ENCODE data around the gene MGLL. TPM values are rescaled to one million over a fixed set of nuclear protein-coding genes. Genes with fewer than 3 reads are reported as not detected.
A peak's percentile ranks its signal among the peaks of the same experiment; 100 is the strongest.

MGLL gene
- total RNA-seq, 5 donors from 2014 or later (not counting 1 experiment from before 2014, with no cell fraction given): 0.78 to 3.7 (median 1.8) TPM

DNA sequence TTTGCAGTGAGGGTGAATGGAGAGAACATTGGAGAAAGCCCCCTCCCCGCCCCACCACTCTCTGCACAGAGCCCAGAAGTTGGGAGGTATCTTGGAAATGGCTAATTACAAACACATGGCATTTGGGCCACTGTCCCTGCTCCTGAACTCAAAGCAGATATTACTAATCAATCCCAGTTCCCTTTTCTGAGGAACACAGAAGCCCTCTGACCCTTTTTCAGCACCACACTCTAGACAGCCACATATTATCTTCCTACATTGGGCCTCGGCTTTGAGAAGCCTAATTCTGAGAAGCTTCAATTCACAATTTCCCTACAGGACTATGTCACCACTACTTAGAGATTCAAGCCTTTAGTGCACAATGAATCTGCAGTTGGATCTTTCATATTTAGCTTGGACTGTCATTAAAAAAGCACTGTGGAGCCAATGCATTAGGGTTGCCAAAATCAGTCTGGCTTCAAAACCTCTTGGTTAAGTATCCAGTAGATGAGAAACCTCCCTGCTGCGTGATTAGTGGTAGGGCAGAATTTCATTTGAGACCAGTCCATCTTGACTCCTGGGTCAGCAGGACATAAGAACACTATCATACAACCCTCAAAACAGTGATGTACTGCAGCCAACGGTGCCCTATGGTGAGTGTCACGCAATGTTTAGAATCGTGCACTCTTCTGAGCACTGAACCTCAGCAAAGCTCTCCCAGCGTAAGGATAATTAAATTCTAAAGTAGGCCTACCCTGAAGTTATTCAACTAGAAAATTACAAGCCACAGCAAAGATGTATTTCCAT lies 26.1 kb downstream of the MGLL start:
- H3K27me3 Mint-ChIP-seq: peaks cover 4 to 6% of the 10 kb centered on the region in 2 donors
- no peak for ATAC-seq (replicated peaks in 1 of 4)
- no peak overlapping the region for H3K4me3 Mint-ChIP-seq
- H3K9me3 Mint-ChIP-seq: no peaks in the 10 kb centered on the region
- DNase-seq: no peak
- CTCF ChIA-PET: no interaction called here
- Histone ChIP-seq H3K4me3 (ENCODE audit: control insufficient read depth in 1 of 2, extremely low read depth in 1 of 2, low read length in 1 of 2) (no peak overlapping the region), H3K27me3 (replicated peaks in 1 of 2; ENCODE audit: control insufficient read depth in 2 of 2, extremely low read depth in 1 of 2, insufficient read depth in 2 of 2, low read length in 1 of 2) (peaks cover 0 to 8% of the 10 kb centered on the region in 2 experiments), H3K9me3 (no peaks in the 10 kb centered on the region), H3K4me1 (ENCODE audit: control insufficient read depth in 1 of 2, extremely low read depth in 1 of 2, insufficient read depth in 2 of 2, low read length in 2 of 2) (peaks cover 5 to 10% of the 10 kb centered on the region in 2 experiments), H3K27ac (ENCODE audit: low read length) (no peak overlapping the region), H3K36me3 (ENCODE audit: control insufficient read depth in 2 of 2, extremely low read depth in 1 of 2, insufficient read depth in 1 of 2, low read length in 1 of 2) (no peaks in the 10 kb centered on the region)
- 81% methylated on average over 4 of the region's 7 CpGs for WGBS (ENCODE audit: insufficient coverage)
- H3K27ac Mint-ChIP-seq: no peak overlapping the region
- H3K4me1 Mint-ChIP-seq: peaks cover 9 to 12% (median 10%) of the 10 kb centered on the region in 3 donors
- H3K36me3 Mint-ChIP-seq: no peaks in the 10 kb centered on the region
- POLR2A ChIA-PET: no interaction called here

GRCh38 chr3:127794972-127795371 lies 27.3 kb downstream of the MGLL start:
- Histone ChIP-seq H3K27me3 (replicated peaks in 1 of 2; ENCODE audit: control insufficient read depth in 2 of 2, extremely low read depth in 1 of 2, insufficient read depth in 2 of 2, low read length in 1 of 2) (peaks cover 0 to 13% of the 10 kb centered on the region in 2 experiments), H3K4me1 (ENCODE audit: control insufficient read depth in 1 of 2, extremely low read depth in 1 of 2, insufficient read depth in 2 of 2, low read length in 2 of 2) (peaks cover 5% of the 10 kb centered on the region in 2 experiments), H3K27ac (ENCODE audit: low read length) (no peak overlapping the region), H3K9me3 (no peaks in the 10 kb centered on the region), H3K4me3 (ENCODE audit: control insufficient read depth in 1 of 2, extremely low read depth in 1 of 2, low read length in 1 of 2) (no peak overlapping the region), H3K36me3 (ENCODE audit: control insufficient read depth in 2 of 2, extremely low read depth in 1 of 2, insufficient read depth in 1 of 2, low read length in 1 of 2) (no peaks in the 10 kb centered on the region)
- ChIA-PET POLR2A (no interaction called here), CTCF (no interaction called here)
- no CpG with 5 or more reads among the region's 2 CpGs for WGBS (ENCODE audit: insufficient coverage)
- Mint-ChIP-seq H3K4me1 (peaks cover 3 to 13% (median 4%) of the 10 kb centered on the region in 3 donors), H3K4me3 (no peak overlapping the region), H3K27me3 (peaks cover 4 to 10% of the 10 kb centered on the region in 2 donors), H3K9me3 (no peaks in the 10 kb centered on the region), H3K27ac (no peak overlapping the region), H3K36me3 (no peaks in the 10 kb centered on the region)
- ATAC-seq (replicated peaks in 1 of 4) (no peak), DNase-seq (no peak)

GRCh38 chr3:127794402-127794801 lies 27.9 kb downstream of the MGLL start:
- H3K27ac Mint-ChIP-seq: no peak overlapping the region
- no peak for DNase-seq
- H3K4me1 Mint-ChIP-seq: peaks cover 2 to 13% (median 3%) of the 10 kb centered on the region in 3 donors
- ATAC-seq (replicated peaks in 1 of 4): no peak
- H3K4me3 Mint-ChIP-seq: no peak overlapping the region
- no peak overlapping the region for H3K4me3 ChIP-seq (ENCODE audit: control insufficient read depth in 1 of 2, extremely low read depth in 1 of 2, low read length in 1 of 2)
- CTCF ChIA-PET: no interaction called here
- peaks cover 3 to 5% of the 10 kb centered on the region in 2 experiments for H3K4me1 ChIP-seq (ENCODE audit: control insufficient read depth in 1 of 2, extremely low read depth in 1 of 2, insufficient read depth in 2 of 2, low read length in 2 of 2)
- POLR2A ChIA-PET: interaction anchor here in 1 of 2 donors (0.7 kb wide), 1 partner anchor 144 kb away, joined by 5 read pairs; no protein-coding TSS in a partner anchor
- H3K9me3 ChIP-seq: no peaks in the 10 kb centered on the region
- no peaks in the 10 kb centered on the region for H3K36me3 ChIP-seq (ENCODE audit: control insufficient read depth in 2 of 2, extremely low read depth in 1 of 2, insufficient read depth in 1 of 2, low read length in 1 of 2)
- no CpG with 5 or more reads among the region's 2 CpGs for WGBS (ENCODE audit: insufficient coverage)
- H3K27me3 Mint-ChIP-seq: peaks cover 4 to 10% of the 10 kb centered on the region in 2 donors
- peaks cover 0 to 11% of the 10 kb centered on the region in 2 experiments for H3K27me3 ChIP-seq (replicated peaks in 1 of 2; ENCODE audit: control insufficient read depth in 2 of 2, extremely low read depth in 1 of 2, insufficient read depth in 2 of 2, low read length in 1 of 2)
- H3K9me3 Mint-ChIP-seq: no peaks in the 10 kb centered on the region
- H3K27ac ChIP-seq (ENCODE audit: low read length): no peak overlapping the region
- no peaks in the 10 kb centered on the region for H3K36me3 Mint-ChIP-seq

- Histone ChIP-seq H3K9me3 (no peaks in the 10 kb centered on the region), H3K4me3 (ENCODE audit: control insufficient read depth in 1 of 2, extremely low read depth in 1 of 2, low read length in 1 of 2) (no peak overlapping the region), H3K4me1 (ENCODE audit: control insufficient read depth in 1 of 2, extremely low read depth in 1 of 2, insufficient read depth in 2 of 2, low read length in 2 of 2) (peaks cover 3 to 5% of the 10 kb centered on the region in 2 experiments), H3K27me3 (replicated peaks in 1 of 2; ENCODE audit: control insufficient read depth in 2 of 2, extremely low read depth in 1 of 2, insufficient read depth in 2 of 2, low read length in 1 of 2) (peaks cover 0 to 14% of the 10 kb centered on the region in 2 experiments), H3K27ac (ENCODE audit: low read length) (no peak overlapping the region), H3K36me3 (ENCODE audit: control insufficient read depth in 2 of 2, extremely low read depth in 1 of 2, insufficient read depth in 1 of 2, low read length in 1 of 2) (no peaks in the 10 kb centered on the region)
- Mint-ChIP-seq H3K4me1 (peaks cover 2 to 13% (median 3%) of the 10 kb centered on the region in 3 donors), H3K4me3 (no peak overlapping the region), H3K27ac (no peak overlapping the region), H3K9me3 (no peaks in the 10 kb centered on the region), H3K27me3 (peaks cover 4 to 13% of the 10 kb centered on the region in 2 donors), H3K36me3 (no peaks in the 10 kb centered on the region)
- ATAC-seq (replicated peaks in 1 of 4) (no peak), DNase-seq (no peak)
- WGBS (ENCODE audit: insufficient coverage): 57% methylated on average over 15 of the region's 18 CpGs
- ChIA-PET POLR2A (no interaction called here), CTCF (interaction anchor here in 1 of 2 donors (0.6 to 0.7 kb wide), 2 partner anchors 35 to 97 kb away, joined by 5 read pairs; no protein-coding TSS in a partner anchor)
These were observed 29.6 kb downstream of the MGLL start for GRCh38 chr3:127792541-127793292.

DNA sequence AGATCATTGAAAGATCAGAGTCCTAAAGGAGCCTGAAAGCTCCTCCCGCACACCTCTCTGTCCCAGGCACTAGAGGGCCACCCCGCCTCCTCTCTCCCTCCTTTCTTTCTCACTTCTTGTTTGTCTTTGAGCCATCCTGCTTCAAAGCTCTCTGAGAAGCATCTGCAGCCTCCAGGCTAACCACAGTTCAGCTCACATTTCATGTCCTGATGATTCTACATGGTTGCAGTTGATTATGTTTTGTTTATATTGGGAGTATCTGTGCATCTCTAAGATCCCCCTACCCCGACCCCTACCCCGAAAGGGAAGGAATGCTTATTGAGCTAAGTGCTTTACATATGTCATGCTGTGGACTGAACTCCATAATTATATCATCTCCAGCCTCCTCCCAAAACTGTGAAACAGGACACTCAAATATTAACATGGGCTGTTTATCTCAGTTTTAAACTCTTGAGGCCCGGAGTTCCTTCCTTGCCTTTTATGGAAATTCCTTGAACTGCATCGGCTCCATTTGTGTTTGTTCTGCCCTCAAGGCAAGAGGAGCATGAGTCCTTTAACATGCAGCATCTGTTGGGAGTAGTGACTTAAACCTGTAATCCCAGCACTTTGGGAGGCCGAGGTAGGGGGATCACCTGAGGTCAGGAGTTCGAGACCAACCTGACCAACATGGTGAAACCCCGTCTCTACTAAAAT lies 30.9 kb downstream of the MGLL start:
- no peak overlapping the region for H3K27ac Mint-ChIP-seq
- WGBS (ENCODE audit: insufficient coverage): 100% methylated on average over 1 of the region's 9 CpGs
- ChIA-PET POLR2A (no interaction called here), CTCF (interaction anchor here in 1 of 2 donors (0.6 kb wide), 1 partner anchor 203 kb away, joined by 3 read pairs; no protein-coding TSS in a partner anchor)
- DNase-seq (peak in 4 of 35 experiments; percentile 4 to 24 (median 8)), ATAC-seq (replicated peaks in 1 of 4) (peak; percentile 40 to 69 (median 53))
- no peaks in the 10 kb centered on the region for H3K9me3 Mint-ChIP-seq
- H3K4me3 Mint-ChIP-seq: no peak overlapping the region
- Histone ChIP-seq H3K27ac (ENCODE audit: low read length) (no peak overlapping the region), H3K4me3 (ENCODE audit: control insufficient read depth in 1 of 2, extremely low read depth in 1 of 2, low read length in 1 of 2) (no peak overlapping the region), H3K36me3 (ENCODE audit: control insufficient read depth in 2 of 2, extremely low read depth in 1 of 2, insufficient read depth in 1 of 2, low read length in 1 of 2) (no peaks in the 10 kb centered on the region), H3K4me1 (ENCODE audit: control insufficient read depth in 1 of 2, extremely low read depth in 1 of 2, insufficient read depth in 2 of 2, low read length in 2 of 2) (peaks cover 3 to 5% of the 10 kb centered on the region in 2 experiments), H3K9me3 (no peaks in the 10 kb centered on the region), H3K27me3 (replicated peaks in 1 of 2; ENCODE audit: control insufficient read depth in 2 of 2, extremely low read depth in 1 of 2, insufficient read depth in 2 of 2, low read length in 1 of 2) (peaks cover 0 to 14% of the 10 kb centered on the region in 2 experiments)
- H3K36me3 Mint-ChIP-seq: no peaks in the 10 kb centered on the region
- peaks cover 4 to 13% of the 10 kb centered on the region in 2 donors for H3K27me3 Mint-ChIP-seq
- peaks cover 2 to 13% (median 3%) of the 10 kb centered on the region in 3 donors for H3K4me1 Mint-ChIP-seq

DNA sequence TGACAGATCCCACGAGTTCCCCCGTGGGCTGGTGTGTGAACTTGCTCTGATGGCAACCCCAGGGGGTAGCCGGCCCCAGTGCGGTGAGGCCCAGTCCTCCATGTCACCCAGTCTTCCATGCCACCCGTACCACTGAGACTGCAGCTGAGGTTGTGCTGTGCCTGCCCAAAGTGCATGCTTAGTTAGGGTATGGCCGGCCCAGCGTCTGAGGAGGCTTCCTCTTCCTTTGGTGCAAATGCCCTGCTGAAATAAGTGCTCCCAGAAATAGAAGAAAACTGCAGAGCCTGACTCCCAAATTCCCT lies 31.5 kb downstream of the MGLL start:
- Mint-ChIP-seq H3K9me3 (no peaks in the 10 kb centered on the region), H3K4me1 (peaks cover 2 to 13% (median 3%) of the 10 kb centered on the region in 3 donors), H3K36me3 (no peaks in the 10 kb centered on the region), H3K4me3 (no peak overlapping the region), H3K27me3 (peaks cover 4 to 13% of the 10 kb centered on the region in 2 donors), H3K27ac (no peak overlapping the region)
- H3K27ac ChIP-seq (ENCODE audit: low read length): no peak overlapping the region
- DNase-seq (no peak), ATAC-seq (replicated peaks in 1 of 4) (no peak)
- WGBS (ENCODE audit: insufficient coverage): 71% methylated on average over 7 of the region's 7 CpGs
- H3K9me3 ChIP-seq: no peaks in the 10 kb centered on the region
- ChIA-PET CTCF (no interaction called here), POLR2A (no interaction called here)
- H3K4me1 ChIP-seq (ENCODE audit: control insufficient read depth in 1 of 2, extremely low read depth in 1 of 2, insufficient read depth in 2 of 2, low read length in 2 of 2): peaks cover 3 to 5% of the 10 kb centered on the region in 2 experiments
- H3K4me3 ChIP-seq (ENCODE audit: control insufficient read depth in 1 of 2, extremely low read depth in 1 of 2, low read length in 1 of 2): no peak overlapping the region
- H3K36me3 ChIP-seq (ENCODE audit: control insufficient read depth in 2 of 2, extremely low read depth in 1 of 2, insufficient read depth in 1 of 2, low read length in 1 of 2): no peaks in the 10 kb centered on the region
- peaks cover 0 to 20% of the 10 kb centered on the region in 2 experiments for H3K27me3 ChIP-seq (replicated peaks in 1 of 2; ENCODE audit: control insufficient read depth in 2 of 2, extremely low read depth in 1 of 2, insufficient read depth in 2 of 2, low read length in 1 of 2)
